HG02973 (cell line): ENCODE measurements around the gene FOXC1.

Source experiments
- ATAC-seq: cut with Tn5 transposase; IDR thresholded peaks from one replicate; pipeline ENCODE4 v1.9.1; 2021; ENCODE audit warnings: moderate library complexity; ENCODE audit not compliant: unreplicated experiment

FOXC1 gene

DNA sequence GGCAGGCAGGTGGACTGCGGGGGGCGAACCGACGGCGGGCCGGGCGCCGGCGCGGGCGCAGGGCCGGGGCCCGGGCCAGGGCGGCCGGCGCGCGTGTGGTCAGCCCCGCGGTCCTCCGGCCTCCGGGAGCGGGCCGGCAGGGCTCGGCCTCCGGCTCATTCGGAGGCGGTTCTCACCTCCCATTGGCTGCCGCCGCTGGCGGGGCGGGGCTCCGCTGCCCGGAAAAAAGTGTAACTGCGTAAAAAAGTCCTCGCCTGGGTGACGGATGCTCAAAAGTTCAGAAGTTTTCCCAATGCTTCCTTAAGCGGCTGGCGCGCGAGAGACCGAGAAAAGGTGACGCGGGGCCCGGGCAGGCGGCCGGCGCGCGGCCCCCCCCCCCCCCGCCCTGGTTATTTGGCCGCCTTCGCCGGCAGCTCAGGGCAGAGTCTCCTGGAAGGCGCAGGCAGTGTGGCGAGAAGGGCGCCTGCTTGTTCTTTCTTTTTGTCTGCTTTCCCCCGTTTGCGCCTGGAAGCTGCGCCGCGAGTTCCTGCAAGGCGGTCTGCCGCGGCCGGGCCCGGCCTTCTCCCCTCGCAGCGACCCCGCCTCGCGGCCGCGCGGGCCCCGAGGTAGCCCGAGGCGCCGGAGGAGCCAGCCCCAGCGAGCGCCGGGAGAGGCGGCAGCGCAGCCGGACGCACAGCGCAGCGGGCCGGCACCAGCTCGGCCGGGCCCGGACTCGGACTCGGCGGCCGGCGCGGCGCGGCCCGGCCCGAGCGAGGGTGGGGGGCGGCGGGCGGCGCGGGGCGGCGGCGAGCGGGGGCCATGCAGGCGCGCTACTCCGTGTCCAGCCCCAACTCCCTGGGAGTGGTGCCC is at the start of gene FOXC1:
Gene FOXC1, plus strand, starts transcription at position 268 of the 849 bp plus-strand sequence. Its CDS starts 531 bp downstream, at position 799.
- ATAC-seq = peak; percentile 55

- ATAC-seq = no peak
These were observed 49.2 kb upstream of the FOXC1 start for GRCh38 chr6:1560281-1561058.

DNA sequence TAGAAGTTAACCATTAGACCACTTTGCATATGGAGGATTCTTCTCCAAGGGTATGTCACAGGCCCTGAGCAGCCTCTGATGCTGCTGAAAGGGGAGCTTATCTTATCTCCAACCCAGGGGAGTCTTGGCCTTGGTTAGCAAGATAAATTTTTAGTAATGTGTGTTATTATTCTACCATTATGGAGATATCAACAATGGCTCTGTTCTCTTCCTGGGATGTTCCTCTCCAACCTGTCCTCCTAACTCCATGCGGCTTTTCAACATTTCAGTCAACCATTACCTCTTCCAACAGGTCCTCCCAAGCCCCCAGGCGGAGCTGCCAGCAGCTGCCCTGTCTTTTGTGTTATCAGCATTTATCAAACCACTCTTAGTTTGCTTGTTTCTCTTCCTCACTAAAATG is 48.4 kb upstream of the FOXC1 start:
- ATAC-seq = no peak

DNA sequence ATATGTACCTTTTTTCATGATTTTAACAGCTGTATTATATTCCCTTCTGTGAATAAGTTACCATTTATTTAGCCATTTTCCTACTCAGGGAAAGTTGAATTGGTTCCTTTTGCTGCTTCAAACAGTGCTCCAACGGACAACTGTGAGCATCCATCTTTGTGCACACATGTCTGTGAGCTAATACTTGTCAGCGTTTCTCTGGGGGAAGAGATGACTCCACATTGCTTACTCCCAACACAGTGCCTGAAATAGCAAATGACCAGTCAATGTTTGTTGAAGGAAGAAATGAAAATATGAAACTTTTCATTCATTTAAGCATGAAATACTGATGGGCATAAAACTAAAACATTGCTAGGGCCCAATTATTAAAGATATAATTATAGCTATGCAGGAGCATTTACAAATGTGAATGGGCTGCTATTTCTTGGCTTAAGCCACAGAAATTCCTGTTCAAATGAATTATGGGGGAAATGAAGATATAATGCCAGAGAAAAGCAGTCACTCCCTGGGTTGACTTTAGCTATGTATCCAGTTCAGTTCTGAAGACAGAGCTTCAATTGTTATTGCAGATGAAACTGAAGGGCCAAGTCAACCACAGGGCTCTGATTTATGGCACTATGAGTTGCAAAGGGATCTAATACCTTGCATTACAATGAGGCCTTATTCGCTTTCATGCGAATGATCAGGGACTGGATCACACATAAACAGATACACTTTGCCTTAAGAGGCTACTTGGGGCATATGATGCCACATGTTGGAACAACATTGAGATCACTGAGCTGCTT is 47.4 kb upstream of the FOXC1 start:
- no peak for ATAC-seq

DNA sequence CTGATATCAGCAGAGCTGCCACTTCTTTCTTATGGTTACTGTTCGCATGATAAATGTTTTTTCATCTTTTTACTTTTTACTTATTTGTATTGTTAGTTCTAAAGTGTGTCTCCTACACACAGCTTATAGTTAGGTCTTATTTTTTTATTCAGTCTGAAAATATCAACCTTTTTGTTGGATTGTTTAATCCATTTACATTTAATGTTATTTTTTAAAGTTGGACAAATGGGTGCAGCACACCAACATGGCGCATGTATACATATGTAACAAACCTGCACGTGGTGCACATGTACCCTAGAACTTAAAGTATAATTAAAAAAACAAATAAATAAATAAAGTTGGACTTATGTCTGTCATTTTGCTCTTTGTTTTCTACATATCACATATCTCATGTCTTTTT is 40.3 kb upstream of the FOXC1 start:
- no peak for ATAC-seq

GRCh38 chr6:1570848-1571247 is 38.9 kb upstream of the FOXC1 start:
- ATAC-seq = no peak

DNA sequence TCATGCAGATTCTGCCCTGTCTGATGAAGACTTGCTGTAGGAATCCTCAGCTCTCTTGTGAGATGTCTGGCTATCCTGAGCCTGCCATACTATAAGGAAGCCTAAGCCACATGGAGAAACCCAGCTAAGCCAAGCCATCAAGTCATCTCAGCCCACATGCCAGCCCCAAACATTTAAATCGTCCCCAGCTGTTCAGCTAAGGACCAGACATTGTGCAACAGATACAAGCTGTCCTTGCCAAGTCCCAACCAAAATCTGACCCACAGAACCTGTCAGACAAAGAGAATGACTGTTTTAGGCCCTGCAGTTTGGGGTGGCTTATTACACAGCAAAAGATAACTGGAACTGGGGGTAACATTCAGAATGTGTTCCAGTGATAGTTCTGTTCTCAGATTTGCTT is 36.8 kb upstream of the FOXC1 start:
- no peak for ATAC-seq

DNA sequence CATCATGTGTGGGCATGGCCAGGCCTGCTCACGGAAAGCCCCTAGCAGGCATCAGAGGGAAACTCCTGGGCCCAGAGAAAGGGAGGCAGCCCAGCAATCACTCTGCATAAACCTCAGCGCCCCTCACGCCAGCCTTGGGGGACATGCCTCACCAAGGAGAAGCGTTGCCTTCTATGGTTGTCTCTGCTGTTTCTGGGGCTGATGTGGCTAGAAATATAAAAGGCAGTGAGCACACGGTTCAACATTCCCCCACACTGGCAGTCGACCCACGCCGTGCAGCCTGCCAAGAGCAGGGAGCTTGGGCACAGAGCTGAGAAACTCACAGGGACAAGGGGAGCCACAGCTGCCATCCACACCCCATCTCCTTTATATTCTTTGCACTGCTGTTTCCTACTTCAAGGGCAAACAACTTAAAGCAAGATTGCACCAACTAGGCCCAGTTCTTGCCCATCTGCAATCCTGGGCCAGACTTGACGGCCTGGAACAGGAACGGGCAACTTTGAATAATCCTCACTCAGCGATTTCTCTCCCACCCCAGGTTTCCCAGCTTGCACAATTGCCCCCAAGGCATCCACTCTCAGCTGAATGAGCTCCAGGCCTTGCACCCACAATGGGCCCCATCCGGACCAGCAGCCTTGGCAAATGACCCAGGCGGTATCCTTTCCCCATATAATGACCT is 35.5 kb upstream of the FOXC1 start:
- ATAC-seq = no peak

- ATAC-seq = no peak
These were observed 34.9 kb upstream of the FOXC1 start for GRCh38 chr6:1574890-1575209.

- ATAC-seq = no peak
These were observed 34.3 kb upstream of the FOXC1 start for GRCh38 chr6:1575210-1576041.

- no peak for ATAC-seq
These were observed 33.5 kb upstream of the FOXC1 start for GRCh38 chr6:1576166-1576565.

DNA sequence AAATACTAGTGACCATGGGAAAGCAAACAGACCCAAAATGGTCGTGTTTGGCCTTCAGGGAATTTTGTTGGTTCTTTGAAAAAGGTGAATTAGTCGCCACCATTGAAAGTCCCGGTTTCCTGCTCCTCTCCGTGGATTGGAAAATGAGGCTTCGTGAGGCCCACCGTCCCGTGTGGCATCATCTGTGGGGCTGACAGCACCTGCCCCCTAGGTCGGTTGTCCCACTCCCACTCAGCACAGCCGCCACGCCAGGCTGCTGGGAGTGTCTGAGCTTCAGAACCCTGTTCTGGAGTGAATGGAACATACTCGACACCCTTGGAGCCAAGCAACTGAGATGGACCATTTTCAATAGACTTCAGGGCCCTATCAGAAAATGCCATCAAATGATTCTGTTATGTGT is 33.0 kb upstream of the FOXC1 start:
- ATAC-seq = no peak

DNA sequence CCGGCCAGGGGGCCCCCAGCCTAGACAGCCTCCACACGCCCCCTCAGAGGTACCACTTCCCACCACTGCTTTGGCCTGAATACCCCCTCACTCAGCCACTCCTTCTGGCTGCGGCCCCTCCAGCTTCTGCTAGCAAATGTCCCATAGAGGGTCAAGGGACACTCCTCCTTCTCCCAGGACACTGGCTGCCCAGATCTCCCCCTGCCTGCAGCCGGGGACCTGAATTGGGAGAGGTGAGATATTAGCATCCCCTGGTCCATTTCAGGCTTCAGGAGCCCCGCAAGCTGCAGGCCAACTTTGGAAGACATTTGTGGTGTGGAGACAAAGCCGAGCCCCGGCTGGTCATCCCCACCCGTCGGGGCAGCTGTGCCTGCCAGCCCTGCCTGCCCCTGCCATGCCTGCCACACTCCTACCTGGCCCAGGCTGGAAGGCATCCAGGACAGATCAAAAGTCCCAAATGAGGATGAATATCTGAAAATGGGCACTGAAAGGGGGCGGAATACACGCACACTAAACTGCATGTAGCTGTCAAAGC is 32.5 kb upstream of the FOXC1 start:
- no peak for ATAC-seq

- ATAC-seq = no peak
These were observed 31.6 kb upstream of the FOXC1 start for GRCh38 chr6:1577896-1578745.

DNA sequence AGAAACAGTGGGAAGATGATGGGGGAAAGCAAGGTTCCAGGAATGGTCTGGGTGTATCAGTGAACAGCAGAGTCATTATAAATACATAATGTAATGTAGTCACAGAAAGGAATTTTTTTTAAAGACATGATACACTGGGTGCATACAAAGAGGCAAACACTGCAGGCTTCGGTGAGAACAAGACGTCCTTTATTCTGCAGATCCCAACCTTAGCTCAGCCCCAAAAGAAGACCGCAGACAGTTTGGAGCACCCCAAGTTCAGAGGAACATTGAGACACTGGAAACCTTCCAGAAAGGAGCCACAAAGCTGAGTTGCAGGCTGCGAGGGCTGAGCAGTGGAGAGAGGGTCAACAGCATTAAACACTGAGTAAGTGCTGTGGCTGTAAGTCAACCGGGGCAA is 30.6 kb upstream of the FOXC1 start:
- ATAC-seq = no peak

GRCh38 chr6:1580109-1580508 is 29.6 kb upstream of the FOXC1 start:
- no peak for ATAC-seq

DNA sequence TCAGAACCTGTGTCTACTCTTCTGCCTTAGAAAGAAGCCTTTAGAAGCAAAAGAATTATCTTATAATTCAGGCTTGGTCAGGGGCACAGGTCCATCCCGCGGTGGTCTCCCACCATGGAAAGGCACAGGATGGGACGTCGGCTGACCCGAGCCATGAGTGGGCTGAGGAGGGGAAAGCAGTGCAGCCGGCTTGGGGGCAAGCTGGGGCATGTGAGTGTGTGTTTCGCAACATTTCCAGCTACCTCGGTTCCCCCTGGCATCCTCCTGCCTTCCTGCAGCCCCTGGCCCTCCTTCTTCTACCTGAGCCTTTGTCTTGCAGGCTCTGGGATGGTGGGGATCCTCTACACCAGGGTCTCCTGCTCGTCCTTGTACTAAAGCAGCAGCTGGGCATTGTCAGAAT is 29.1 kb upstream of the FOXC1 start:
- ATAC-seq = no peak

DNA sequence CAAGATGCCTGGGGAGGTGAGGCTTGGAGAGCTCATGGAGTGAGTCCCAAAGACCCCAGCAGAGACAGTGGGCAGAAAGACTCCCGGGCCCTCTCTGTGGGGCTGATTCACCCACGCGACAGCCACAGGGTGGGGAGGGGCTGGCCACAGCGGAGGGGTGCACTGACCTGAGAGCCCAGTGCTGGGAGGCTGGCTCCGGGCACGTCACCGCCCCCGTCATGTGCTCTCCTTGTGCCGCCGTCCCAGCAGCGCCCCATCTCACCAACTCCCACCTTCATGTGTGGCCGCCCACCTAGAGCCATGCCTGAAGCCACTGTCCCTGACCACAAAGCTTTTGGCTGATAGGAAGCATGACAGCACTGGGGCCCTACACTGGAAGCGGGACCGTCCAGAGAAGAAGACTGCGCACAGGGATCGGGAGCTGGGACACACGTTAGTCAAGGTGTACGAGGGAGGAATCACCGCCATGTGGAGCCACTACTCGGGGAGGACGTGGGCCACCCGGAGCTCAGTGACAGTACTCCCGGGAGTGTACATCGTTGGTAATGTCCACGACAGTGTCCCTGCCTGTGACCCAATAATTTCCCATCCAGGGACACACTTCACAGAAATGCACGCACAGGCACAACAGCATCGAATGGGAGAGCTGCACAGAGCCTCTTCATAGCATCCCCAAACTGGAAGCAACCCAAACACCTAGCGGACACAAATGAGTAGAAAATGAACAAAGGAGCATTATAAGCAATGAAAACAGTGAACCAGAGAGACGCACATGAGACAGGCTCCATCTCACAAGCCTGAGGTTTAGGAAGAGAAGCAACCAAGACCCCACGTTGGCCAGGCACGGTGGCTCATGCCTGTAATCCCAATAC is 28.4 kb upstream of the FOXC1 start:
- no peak for ATAC-seq
